Lung (tissue), 12 donors: ENCODE measurements around the gene ZNF274. TPM values are rescaled to one million over a fixed set of nuclear protein-coding genes. Genes with fewer than 3 reads are reported as not detected.

ENCODE experiments used
- ATAC-seq: fragments of 200-7000 bp; cut with Tn5 transposase; one replicate; pipeline ENCODE4 v1.9.1; 2020; ENCODE audit warnings: moderate number of reproducible peaks; ENCODE audit not compliant: insufficient read depth, low FRiP score
- DNase-seq, 3 donors: peaks; one replicate each; pipeline ENCODE4 v3.0.0-alpha.2; 2013 to 2017
- H3K27ac ChIP-seq, 2 donors: one replicate each; pipeline ENCODE4 v1.5.1; 2013; ENCODE audit warnings: mild to moderate bottlenecking in 2 of 2, moderate library complexity in 2 of 2, control low read depth in 1 of 2, inconsistent platforms in 1 of 2, low read depth in 1 of 2, low read length in 1 of 2
- H3K27me3 ChIP-seq, 3 donors: one replicate each; pipeline ENCODE4 v1.5.1; 2013; ENCODE audit warnings: low read length in 2 of 3; ENCODE audit not compliant: control insufficient read depth in 3 of 3, insufficient read depth in 3 of 3
- H3K36me3 ChIP-seq, 4 donors: one replicate each; pipeline ENCODE4 v1.5.1; 2013; ENCODE audit warnings: low read length in 4 of 4, mild to moderate bottlenecking in 1 of 4, moderate library complexity in 1 of 4; ENCODE audit not compliant: control insufficient read depth in 4 of 4, insufficient read depth in 4 of 4
- H3K4me1 ChIP-seq, 5 donors: one replicate each; pipeline ENCODE4 v1.5.1; 2013; ENCODE audit warnings: low read length in 5 of 5, mild to moderate bottlenecking in 2 of 5, moderate library complexity in 1 of 5; ENCODE audit not compliant: control insufficient read depth in 5 of 5, insufficient read depth in 5 of 5
- H3K4me3 ChIP-seq: one replicate; pipeline ENCODE4 v1.5.1; 2013; ENCODE audit warnings: mild to moderate bottlenecking, control low read depth, moderate library complexity
- H3K9ac ChIP-seq, 2 donors: one replicate each; pipeline ENCODE4 v1.5.1; 2013; ENCODE audit warnings: low read length in 2 of 2, control low read depth in 1 of 2; ENCODE audit not compliant: insufficient read depth in 1 of 2
- H3K9me3 ChIP-seq, 4 donors: one replicate each; pipeline ENCODE4 v1.5.1; 2013; ENCODE audit warnings: low read length in 3 of 4, mild to moderate bottlenecking in 1 of 4, moderate library complexity in 1 of 4; ENCODE audit not compliant: control insufficient read depth in 4 of 4, insufficient read depth in 3 of 4
- WGBS, 2 donors: extraction: QIAGEN DNeasy Blood & Tissue Kit; methylation state at CpG; one replicate each; pipeline ENCODE4 v1.1.7; 2013; 5-methylcytosine and 5-hydroxymethylcytosine counted together
- polyA plus RNA-seq, 2 donors: library from polyadenylated mRNA; stranded (reverse); fragments of 200-250 nt; gene quantifications; one replicate each; pipeline ENCODE4 v1.2.1, GENCODE V29; 2013
- total RNA-seq, 2 donors: library from RNA; depleted of rRNA in 1 of 2; stranded (reverse); fragments of >200 nt in 1 of 2; gene quantifications; one replicate each; pipeline ENCODE4 v1.2.1, GENCODE V29; 2014 to 2021
- TF ChIP-seq, protein P1 (sequence below): IDR thresholded peaks from 2 replicates; pipeline ENCODE4 v1.5.1; 2012; ENCODE audit warnings: mild to moderate bottlenecking; ENCODE audit errors: control extremely low read depth, extremely low read depth
- donor health status: control.
- donor health status: control.
- donor health status: Bipolar disorder and iron deficiency.
- donor health status: healthy.
- donor health status: DM: yes; HTN: yes; CAD: no.

Gene ZNF274
- total and polyA plus RNA-seq, 4 donors = 10.2 to 29.6 (median 26.0) TPM

- no peaks in the 10 kb centered on the region for H3K4me1 ChIP-seq
- ATAC-seq (no peak), DNase-seq (no peak)
- TF ChIP-seq, protein P1, sequence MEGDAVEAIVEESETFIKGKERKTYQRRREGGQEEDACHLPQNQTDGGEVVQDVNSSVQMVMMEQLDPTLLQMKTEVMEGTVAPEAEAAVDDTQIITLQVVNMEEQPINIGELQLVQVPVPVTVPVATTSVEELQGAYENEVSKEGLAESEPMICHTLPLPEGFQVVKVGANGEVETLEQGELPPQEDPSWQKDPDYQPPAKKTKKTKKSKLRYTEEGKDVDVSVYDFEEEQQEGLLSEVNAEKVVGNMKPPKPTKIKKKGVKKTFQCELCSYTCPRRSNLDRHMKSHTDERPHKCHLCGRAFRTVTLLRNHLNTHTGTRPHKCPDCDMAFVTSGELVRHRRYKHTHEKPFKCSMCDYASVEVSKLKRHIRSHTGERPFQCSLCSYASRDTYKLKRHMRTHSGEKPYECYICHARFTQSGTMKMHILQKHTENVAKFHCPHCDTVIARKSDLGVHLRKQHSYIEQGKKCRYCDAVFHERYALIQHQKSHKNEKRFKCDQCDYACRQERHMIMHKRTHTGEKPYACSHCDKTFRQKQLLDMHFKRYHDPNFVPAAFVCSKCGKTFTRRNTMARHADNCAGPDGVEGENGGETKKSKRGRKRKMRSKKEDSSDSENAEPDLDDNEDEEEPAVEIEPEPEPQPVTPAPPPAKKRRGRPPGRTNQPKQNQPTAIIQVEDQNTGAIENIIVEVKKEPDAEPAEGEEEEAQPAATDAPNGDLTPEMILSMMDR = no peak
- H3K27me3 ChIP-seq = no peaks in the 10 kb centered on the region
- H3K9ac ChIP-seq = no peak overlapping the region
- H3K9me3 ChIP-seq = peaks cover 6 to 56% (median 20%) of the 10 kb centered on the region in 4 donors
- H3K36me3 ChIP-seq = peaks cover 3 to 15% (median 10%) of the 10 kb centered on the region in 4 donors
- H3K27ac ChIP-seq = no peak overlapping the region
- 95 to 96% methylated on average over 25 of the region's 25 CpGs for WGBS, 2 donors
- H3K4me3 ChIP-seq = no peak overlapping the region
These were observed 34.9 kb downstream of the ZNF274 start for GRCh38 chr19:58217607-58218391.

DNA sequence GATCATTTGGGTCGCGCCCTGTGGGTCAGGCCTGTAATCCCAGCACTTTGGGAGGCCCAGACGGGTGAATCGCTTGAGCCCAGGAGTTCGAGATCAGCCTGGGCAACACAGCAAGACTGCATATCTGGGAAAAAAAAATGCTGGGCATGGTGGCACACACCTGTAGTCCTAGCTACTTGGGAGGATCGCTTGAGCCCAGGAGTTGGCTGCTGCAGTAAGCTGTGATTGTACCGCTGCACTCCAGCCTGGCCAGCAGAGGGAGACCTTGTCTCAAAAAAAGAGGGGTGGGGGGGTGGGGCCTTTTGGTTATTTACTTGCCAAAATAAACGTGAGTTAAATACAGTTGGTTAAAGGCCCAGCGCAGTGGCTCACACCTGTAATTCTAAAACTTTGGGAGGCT is 36.0 kb downstream of the ZNF274 start:
- no peak overlapping the region for H3K27ac ChIP-seq
- H3K9ac ChIP-seq = no peak overlapping the region
- H3K4me3 ChIP-seq = no peak overlapping the region
- no peaks in the 10 kb centered on the region for H3K4me1 ChIP-seq
- ATAC-seq (no peak), DNase-seq (no peak)
- 49 to 53% methylated on average over 9 of the region's 9 CpGs for WGBS, 2 donors
- peaks cover 3 to 51% (median 15%) of the 10 kb centered on the region in 4 donors for H3K9me3 ChIP-seq
- no peaks in the 10 kb centered on the region for H3K27me3 ChIP-seq
- H3K36me3 ChIP-seq = peaks cover 0 to 4% (median 1%) of the 10 kb centered on the region in 4 donors
- TF ChIP-seq, protein P1 = no peak

DNA sequence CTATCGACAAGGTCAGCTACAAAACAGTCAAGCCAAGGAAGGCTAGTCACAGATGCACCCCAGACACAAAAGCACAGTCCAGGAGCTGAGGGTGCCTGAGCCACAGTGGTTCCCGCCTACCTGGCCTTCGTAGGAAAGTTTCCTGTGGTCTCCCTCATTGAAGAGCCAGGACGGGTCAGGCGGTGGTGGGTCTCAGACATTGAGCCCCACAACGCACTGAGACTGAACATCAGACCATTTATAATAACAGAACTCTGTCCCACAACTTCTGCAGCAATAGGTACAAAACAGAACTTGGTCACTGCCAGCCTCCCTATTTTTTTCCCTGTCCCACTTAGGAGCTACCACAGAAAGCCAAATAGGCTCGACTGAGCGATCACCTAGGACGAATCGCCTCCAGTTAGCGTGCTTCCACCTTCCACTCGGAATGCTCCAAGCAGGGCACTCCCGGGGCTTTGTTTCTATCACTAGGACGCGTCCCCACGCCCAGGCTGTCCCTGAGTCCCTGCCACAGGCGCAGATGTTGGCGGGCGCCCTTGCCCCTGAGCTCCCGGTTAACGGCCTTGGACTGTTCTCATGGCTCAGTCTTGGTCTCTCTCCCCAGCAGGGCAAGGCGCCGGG is 45.2 kb downstream of the ZNF274 start:
- Histone ChIP-seq H3K9ac (peak overlapping the region; percentile 75), H3K9me3 (peaks cover 0 to 35% (median 14%) of the 10 kb centered on the region in 4 donors), H3K27me3 (no peaks in the 10 kb centered on the region), H3K4me1 (peaks cover 0 to 12% (median 6%) of the 10 kb centered on the region in 5 donors), H3K36me3 (peaks cover 5 to 33% (median 26%) of the 10 kb centered on the region in 4 donors), H3K4me3 (peak overlapping the region; percentile 63), H3K27ac (peak overlapping the region; percentile 65 to 86)
- peak in 1 of 3 donors; percentile 54 for DNase-seq
- 8 to 10% methylated on average over 21 to 23 of the region's 23 CpGs for WGBS, 2 donors
- TF ChIP-seq, protein P1 = no peak
- ATAC-seq = no peak
